Measurements from ENCODE around the gene DIS3L2. TPM values are rescaled to one million over a fixed set of nuclear protein-coding genes. Genes with fewer than 3 reads are reported as not detected.

Gene DIS3L2
- total RNA-seq, 1 donor from 2014 or later = 32.2 TPM

GRCh38 chr2:232345251-232345650 is 383.7 kb downstream of the DIS3L2 start:
- TF ChIP-seq CTCF (IDR thresholded peaks at IDR 0.05) (no peak), POLR2A (IDR thresholded peaks at IDR 0.05) (no peak), POLR2AphosphoS5 (IDR thresholded peaks at IDR 0.05; ENCODE audit: insufficient read depth in 1 of 2, low read depth in 1 of 2) (no peak)
- intact Hi-C loops (cut with DNase I) = no loop called here
- no peaks in the 10 kb centered on the region for H3K9me3 ChIP-seq
- H3K36me3 ChIP-seq = no peaks in the 10 kb centered on the region
- peaks cover 4% of the 10 kb centered on the region for H3K27me3 ChIP-seq
- DNase-seq (ENCODE audit: extremely low spot score in 2 of 2) = no peak
- no peaks in the 10 kb centered on the region for H3K4me1 ChIP-seq
- no peak overlapping the region for H3K4me3 ChIP-seq
- no peak overlapping the region for H3K27ac ChIP-seq

- TF ChIP-seq CTCF (IDR thresholded peaks at IDR 0.05) (no peak), POLR2A (IDR thresholded peaks at IDR 0.05) (no peak), POLR2AphosphoS5 (IDR thresholded peaks at IDR 0.05; ENCODE audit: insufficient read depth in 1 of 2, low read depth in 1 of 2) (no peak)
- H3K27ac ChIP-seq = no peak overlapping the region
- intact Hi-C loops (cut with DNase I) = no loop called here
Measured at GRCh38 chr2:232347369-232347768, 385.9 kb downstream of the DIS3L2 start.

GRCh38 chr2:232348936-232349335 is 387.4 kb downstream of the DIS3L2 start:
- no peaks in the 10 kb centered on the region for H3K36me3 ChIP-seq
- H3K27me3 ChIP-seq = peaks cover 7% of the 10 kb centered on the region
- H3K4me3 ChIP-seq = no peak overlapping the region
- peaks cover 20% of the 10 kb centered on the region for H3K4me1 ChIP-seq
- no peak for DNase-seq (ENCODE audit: extremely low spot score in 2 of 2)
- H3K27ac ChIP-seq = no peak overlapping the region
- TF ChIP-seq POLR2A (IDR thresholded peaks at IDR 0.05) (no peak), CTCF (IDR thresholded peaks at IDR 0.05) (no peak), POLR2AphosphoS5 (IDR thresholded peaks at IDR 0.05; ENCODE audit: insufficient read depth in 1 of 2, low read depth in 1 of 2) (no peak)
- intact Hi-C loops (cut with DNase I) = no loop called here
- no peaks in the 10 kb centered on the region for H3K9me3 ChIP-seq

More at GRCh38 chr2:232347369-232347768, 385.9 kb downstream of the DIS3L2 start:
- peaks cover 19% of the 10 kb centered on the region for H3K4me1 ChIP-seq
- no peaks in the 10 kb centered on the region for H3K36me3 ChIP-seq
- H3K4me3 ChIP-seq = no peak overlapping the region
- H3K27me3 ChIP-seq = peaks cover 7% of the 10 kb centered on the region
- H3K9me3 ChIP-seq = no peaks in the 10 kb centered on the region
- DNase-seq (ENCODE audit: extremely low spot score in 2 of 2) = no peak

GRCh38 chr2:232349546-232349945 is 388.0 kb downstream of the DIS3L2 start:
- Histone ChIP-seq H3K27me3 (peaks cover 7% of the 10 kb centered on the region), H3K36me3 (no peaks in the 10 kb centered on the region), H3K9me3 (no peaks in the 10 kb centered on the region), H3K4me1 (peaks cover 20% of the 10 kb centered on the region), H3K27ac (no peak overlapping the region), H3K4me3 (no peak overlapping the region)
- TF ChIP-seq POLR2AphosphoS5 (IDR thresholded peaks at IDR 0.05; ENCODE audit: insufficient read depth in 1 of 2, low read depth in 1 of 2) (no peak), CTCF (IDR thresholded peaks at IDR 0.05) (no peak), POLR2A (IDR thresholded peaks at IDR 0.05) (no peak)
- intact Hi-C loops (cut with DNase I) = no loop called here
- no peak for DNase-seq (ENCODE audit: extremely low spot score in 2 of 2)

- Histone ChIP-seq H3K36me3 (no peaks in the 10 kb centered on the region), H3K4me3 (no peak overlapping the region), H3K4me1 (peaks cover 20% of the 10 kb centered on the region), H3K27me3 (peaks cover 7% of the 10 kb centered on the region), H3K9me3 (no peaks in the 10 kb centered on the region), H3K27ac (no peak overlapping the region)
- DNase-seq (ENCODE audit: extremely low spot score in 2 of 2) = no peak
- TF ChIP-seq POLR2A (IDR thresholded peaks at IDR 0.05) (no peak), POLR2AphosphoS5 (IDR thresholded peaks at IDR 0.05; ENCODE audit: insufficient read depth in 1 of 2, low read depth in 1 of 2) (no peak), CTCF (IDR thresholded peaks at IDR 0.05) (no peak)
- intact Hi-C loops (cut with DNase I) = no loop called here
Measured at GRCh38 chr2:232349946-232350635, 388.6 kb downstream of the DIS3L2 start.
